Endothelial cell of umbilical vein (primary cell): ENCODE results near the gene AAR2.

Experiments used
- CTCF ChIP-seq, 2 donors: IDR thresholded peaks; 1 replicate in 1 of 2; 2 replicates in 1 of 2; pipeline ENCODE4 v1.5.1; 2011; ENCODE audit warnings: low read length in 2 of 2, mild to moderate bottlenecking in 2 of 2, moderate library complexity in 2 of 2, control low read depth in 1 of 2, inconsistent platforms in 1 of 2, low read depth in 1 of 2; ENCODE audit not compliant: insufficient read depth in 1 of 2; ENCODE audit errors: extremely low read depth in 1 of 2
- EZH2 ChIP-seq: IDR thresholded peaks from 2 replicates; pipeline ENCODE4 v1.6.1; 2012; ENCODE audit warnings: borderline replicate concordance, low read depth, mild to moderate bottlenecking, moderate library complexity, low read length, inconsistent platforms; ENCODE audit not compliant: severe bottlenecking
- POLR2A ChIP-seq: IDR thresholded peaks from 2 replicates; pipeline ENCODE4 v1.6.1; 2012; ENCODE audit warnings: low read depth, mild to moderate bottlenecking, control low read depth, low read length

DNA sequence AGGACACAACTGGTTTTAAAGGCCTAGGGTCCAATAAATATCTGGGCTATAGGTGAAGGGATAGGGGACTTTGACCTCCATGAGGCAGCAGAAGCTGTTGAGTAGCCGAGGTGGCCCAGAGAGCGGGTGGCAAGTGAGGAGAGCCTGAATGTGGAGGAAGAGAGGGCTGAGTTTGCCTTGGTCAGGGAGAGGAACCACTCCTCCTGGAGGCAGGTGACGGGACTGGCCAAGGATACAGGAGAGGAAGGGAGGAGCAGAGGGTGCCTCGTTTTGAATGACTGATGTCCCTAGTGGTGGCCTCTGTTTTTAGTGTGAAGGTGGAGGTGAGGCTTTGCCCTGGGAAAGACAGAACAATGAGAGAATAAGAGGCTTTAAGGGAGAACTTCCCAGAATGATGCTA lies 19.1 kb upstream of the AAR2 start:
- TF ChIP-seq CTCF (IDR thresholded peaks at IDR 0.05; ENCODE audit: extremely low read depth in 1 of 2, insufficient read depth in 1 of 2, low read depth in 1 of 2, low read length in 2 of 2) (no peak), POLR2A (no peak), EZH2 (no peak)
